Erythroblast (primary cell): ENCODE measurements around the gene RNF212.

Experiments used
- DNase-seq, 2 experiments: peaks; one replicate each; lab custom pipeline; 2025; lab: John Stamatoyannopoulos, UW
- GATA1 ChIP-seq: IDR thresholded peaks from 2 replicates; pipeline ENCODE4 v1.6.1; 2011; ENCODE audit warnings: low read depth, mild to moderate bottlenecking, control low read depth, low read length, moderate library complexity
- POLR2A ChIP-seq: IDR thresholded peaks from 2 replicates; pipeline ENCODE4 v1.6.1; 2011; ENCODE audit warnings: mild to moderate bottlenecking, low read length

The RNF212 gene

DNA sequence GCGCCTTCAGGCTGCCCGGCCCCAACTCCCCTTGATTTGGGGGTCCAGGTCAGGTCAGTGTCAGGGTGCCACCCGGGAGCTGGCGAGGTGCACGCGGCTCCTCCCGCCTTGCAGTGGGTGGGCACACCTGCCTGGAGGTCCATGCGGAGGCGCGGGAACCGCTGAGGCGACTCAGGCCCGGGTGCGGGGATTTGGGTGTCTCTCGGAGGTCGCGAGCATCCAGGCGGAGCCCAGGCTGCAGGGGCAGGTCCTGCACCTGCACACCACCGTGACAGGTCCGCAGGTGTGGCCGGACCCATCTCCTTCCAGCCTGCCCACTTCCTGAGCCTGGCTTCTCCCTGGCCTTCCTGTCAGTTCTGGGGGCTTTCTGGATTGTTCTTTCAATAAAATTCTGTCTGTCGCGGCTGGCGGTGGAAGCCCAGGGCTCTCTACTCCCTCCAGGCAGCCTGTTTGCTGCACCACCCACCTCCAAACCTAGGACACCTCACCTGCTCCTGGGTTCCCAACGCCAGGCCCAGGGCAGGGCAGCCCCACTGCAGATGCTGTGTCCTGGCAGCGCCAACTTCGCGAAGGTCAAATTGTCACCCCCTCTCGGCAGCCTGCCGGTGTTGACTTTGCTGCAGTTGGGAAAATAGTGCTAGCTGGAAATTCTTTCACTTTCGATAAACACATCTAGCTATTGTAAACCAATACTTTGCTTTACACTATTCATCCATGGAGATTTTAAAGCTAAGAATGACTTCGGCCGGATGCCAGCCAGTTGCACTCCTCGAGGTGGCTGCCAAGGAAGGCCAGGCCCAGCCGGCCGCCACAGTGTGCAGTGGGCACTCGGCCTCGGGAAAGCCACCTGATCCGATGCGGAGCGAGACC, 66.0 kb downstream of the RNF212 start:
- TF ChIP-seq GATA1 (no peak), POLR2A (no peak)
- no peak for DNase-seq

GRCh38 chr4:1046581-1047011, 66.8 kb downstream of the RNF212 start:
- peak; percentile 31 to 42 for DNase-seq

- DNase-seq, result no peak
- TF ChIP-seq POLR2A, result no peak
- no peak for TF ChIP-seq GATA1
These were observed 67.7 kb downstream of the RNF212 start for GRCh38 chr4:1045595-1046201.

- no peak for DNase-seq
- TF ChIP-seq POLR2A, result no peak
- TF ChIP-seq GATA1, result no peak
These were observed 68.2 kb downstream of the RNF212 start for GRCh38 chr4:1045193-1045594.

DNA sequence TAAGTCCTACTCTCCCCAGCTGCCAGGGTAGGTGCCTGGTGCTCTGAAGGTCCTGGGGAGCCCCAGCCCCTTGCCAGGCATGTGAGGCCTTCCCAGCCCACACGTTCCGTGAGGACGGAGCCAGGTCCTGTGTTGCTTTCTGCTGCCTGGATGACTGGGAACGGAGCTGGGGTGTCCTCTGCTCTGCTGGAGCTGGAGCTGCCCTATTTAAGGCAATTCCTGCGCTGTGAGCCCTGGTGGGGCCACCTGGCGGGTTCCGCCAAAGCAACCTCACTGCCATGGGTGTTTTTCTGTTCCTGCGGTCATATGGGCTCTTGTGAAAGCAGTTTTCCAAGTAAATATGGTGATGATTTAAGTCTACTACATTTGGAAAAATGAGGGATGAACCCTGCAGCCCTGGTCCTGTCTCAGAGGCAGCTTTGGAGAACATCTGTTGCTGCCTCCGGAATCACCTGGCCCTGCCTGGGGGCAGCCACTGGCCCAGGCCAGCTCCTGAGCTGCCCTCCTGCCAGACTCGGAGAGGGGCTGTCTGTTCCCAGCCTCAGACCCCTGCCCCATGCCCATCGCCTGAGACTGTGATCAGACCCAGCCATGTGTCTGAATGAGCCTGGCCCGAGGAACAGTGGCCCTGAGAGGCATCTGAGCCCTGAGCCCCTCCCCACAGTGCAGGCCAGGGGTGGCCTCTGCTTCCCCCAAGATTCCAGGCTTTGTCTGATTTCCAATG, 68.7 kb downstream of the RNF212 start:
- no peak for TF ChIP-seq GATA1
- TF ChIP-seq POLR2A, result no peak
- no peak for DNase-seq

DNA sequence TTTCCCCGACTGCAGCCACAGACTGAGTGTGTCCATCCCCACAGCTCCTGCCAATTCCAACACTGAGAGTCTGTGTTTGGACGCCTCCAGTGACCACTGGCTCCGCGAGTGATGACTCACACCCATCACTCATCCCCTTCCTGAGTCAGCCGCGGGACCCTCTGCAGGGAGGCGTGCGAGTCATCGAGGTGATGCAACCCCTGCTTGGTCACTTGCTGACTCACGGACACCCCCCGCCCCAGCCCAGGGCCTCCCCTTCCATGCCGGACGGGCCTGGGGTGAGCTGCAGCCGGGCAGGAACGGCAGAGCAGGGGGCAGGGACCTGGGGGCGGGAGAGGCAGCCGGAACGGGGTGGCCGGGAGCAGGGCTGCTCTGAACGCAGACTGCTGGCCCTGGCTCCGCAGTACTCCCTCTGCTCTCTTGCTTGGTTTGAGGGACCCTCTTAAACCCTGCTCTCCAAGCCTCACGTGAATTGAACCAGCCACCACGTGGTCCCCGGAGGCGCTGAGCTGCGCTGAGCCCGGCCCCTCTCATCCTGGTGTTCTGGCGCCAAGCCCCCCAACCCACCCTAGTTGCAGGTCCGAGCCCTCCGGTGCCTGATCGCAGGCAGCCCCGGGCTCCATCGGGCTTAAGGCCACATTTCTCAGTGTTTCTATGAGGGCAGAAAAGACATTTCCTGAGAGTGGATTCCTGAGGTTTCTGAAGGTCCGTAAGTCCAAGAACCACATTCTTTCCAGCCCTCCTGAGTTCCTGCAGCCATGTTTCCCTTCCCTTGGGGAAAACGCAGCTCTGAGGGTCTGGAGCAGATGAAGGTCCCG, 69.5 kb downstream of the RNF212 start:
- DNase-seq, result peak in 1 of 2 experiments; percentile 60
- no peak for TF ChIP-seq GATA1
- no peak for TF ChIP-seq POLR2A

DNA sequence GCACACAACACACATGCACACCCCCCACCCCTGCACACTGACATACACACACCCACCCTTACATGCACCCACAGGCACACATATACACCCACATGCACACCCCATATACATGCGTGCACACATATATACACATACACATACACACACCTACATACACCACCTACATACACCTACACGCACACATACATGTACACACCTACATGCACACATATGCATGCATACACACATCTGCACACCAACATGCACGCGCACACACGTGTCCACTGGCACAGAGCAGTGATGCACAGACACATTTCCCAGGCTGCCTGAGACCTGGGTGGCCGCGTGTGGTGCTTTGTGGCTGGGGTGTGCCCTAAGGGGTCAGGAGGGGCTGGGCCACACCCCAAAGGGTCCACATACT, 70.2 kb downstream of the RNF212 start:
- DNase-seq, result no peak

GRCh38 chr4:1042352-1043055, 70.9 kb downstream of the RNF212 start:
- DNase-seq, result no peak
- TF ChIP-seq GATA1 (no peak), POLR2A (no peak)

More for the DNA sequence above, 70.2 kb downstream of the RNF212 start:
- TF ChIP-seq POLR2A (no peak), GATA1 (no peak)

- TF ChIP-seq POLR2A, result no peak
- TF ChIP-seq GATA1, result no peak
- no peak for DNase-seq
These were observed 71.4 kb downstream of the RNF212 start for GRCh38 chr4:1041936-1042330.

GRCh38 chr4:1041147-1041935, 72.0 kb downstream of the RNF212 start:
- no peak for TF ChIP-seq GATA1
- TF ChIP-seq POLR2A, result no peak
- no peak for DNase-seq

DNA sequence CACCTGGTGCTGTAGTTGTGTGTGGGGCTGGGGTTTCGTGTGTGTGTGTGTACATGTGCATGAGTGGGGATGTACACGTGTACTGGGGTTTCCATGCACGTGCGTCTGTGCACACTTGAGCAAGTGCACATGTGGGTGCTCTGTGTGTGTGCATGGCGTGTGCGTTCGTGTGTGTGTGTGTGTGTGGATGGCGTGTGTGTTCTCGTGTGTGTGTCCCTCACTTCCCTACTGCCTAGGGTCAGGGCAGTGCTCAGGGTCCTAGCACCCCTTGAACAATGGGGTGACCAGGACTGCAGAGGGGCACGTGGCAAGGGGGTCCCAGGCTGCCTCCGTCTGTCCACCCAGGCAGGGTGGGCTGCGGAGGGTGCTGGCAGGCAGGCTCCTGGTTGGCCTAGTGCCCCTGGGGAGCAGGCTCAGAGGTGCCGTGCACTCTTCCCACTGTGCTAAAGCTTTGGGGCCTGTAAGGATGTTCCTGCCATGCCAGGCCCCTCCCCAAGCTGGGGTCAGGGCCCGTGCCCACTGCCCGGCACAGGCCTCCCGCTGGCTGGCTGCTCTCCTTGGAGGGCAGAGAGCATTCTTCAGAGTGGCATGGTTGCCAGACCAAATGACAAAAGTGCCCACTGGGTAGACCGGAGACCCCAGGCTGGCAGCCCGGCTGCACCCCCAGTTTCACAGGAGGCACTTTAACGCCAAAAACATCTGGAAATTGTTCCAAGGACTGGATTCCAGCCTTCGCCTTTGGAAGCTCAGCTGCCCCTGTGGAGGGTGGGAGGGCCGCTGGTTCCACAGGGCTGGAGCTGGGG, 72.8 kb downstream of the RNF212 start:
- DNase-seq, result no peak
- TF ChIP-seq GATA1 (no peak), POLR2A (no peak)
